Breast epithelium (tissue), 3 donors: Measurements from ENCODE around the gene PKIB.

Experiments
- CTCF ChIP-seq, 3 donors: fragments of 450-650 bp; IDR thresholded peaks; one replicate each; pipeline ENCODE4 v1.5.1; 2016 to 2017; ENCODE audit warnings: antibody characterized with exemption in 3 of 3, mild to moderate bottlenecking in 3 of 3, moderate library complexity in 3 of 3
- POLR2A ChIP-seq: fragments of 450-650 bp; IDR thresholded peaks from one replicate; pipeline ENCODE4 v1.6.1; 2016; ENCODE audit warnings: antibody characterized with exemption, mild to moderate bottlenecking, moderate library complexity

- no peak for TF ChIP-seq CTCF (IDR thresholded peaks at IDR 0.05)
- TF ChIP-seq POLR2A: no peak
Measured at GRCh38 chr6:122669418-122669817, 59.2 kb downstream of the PKIB start.
